Keratinocyte (primary cell): ENCODE results near the gene PREB.

Source experiments
- CTCF ChIP-seq, 3 experiments: IDR thresholded peaks in 1 of 3; conservative IDR thresholded peaks in 1 of 3; optimal IDR thresholded peaks in 1 of 3; 2 replicates in 2 of 3; 3 replicates in 1 of 3; pipeline versions ENCODE3 to v1.5.1; 2011; ENCODE audit warnings: low read length in 3 of 3, mild to moderate bottlenecking in 3 of 3, moderate library complexity in 2 of 3, control low read depth in 1 of 3, inconsistent platforms in 1 of 3; ENCODE audit not compliant: insufficient read depth in 2 of 3; ENCODE audit errors: extremely low read depth in 1 of 3
- EZH2 ChIP-seq: IDR thresholded peaks from one replicate; pipeline ENCODE4 v1.6.1; 2012; ENCODE audit warnings: inconsistent platforms, mild to moderate bottlenecking, low read length, moderate library complexity

GRCh38 chr2:27133905-27134780 is at the start of gene PREB:
- TF ChIP-seq CTCF (optimal IDR thresholded peaks at IDR 0.05 in 1 of 3, IDR thresholded peaks at IDR 0.05 in 1 of 3, conservative IDR thresholded peaks at IDR 0.05 in 1 of 3; ENCODE audit: extremely low read depth in 1 of 3, insufficient read depth in 2 of 3, low read length in 3 of 3) (peak in 1 of 3 experiments; percentile 25), EZH2 (no peak)
